Neural progenitor cell (in vitro differentiated cells): Measurements from ENCODE around the gene IBSP. TPM values are rescaled to one million over a fixed set of nuclear protein-coding genes. Genes with fewer than 3 reads are reported as not detected.

ENCODE experiments used
- DNase-seq: peaks from one replicate; pipeline ENCODE4 v3.0.0-alpha.2; 2016; ENCODE audit warnings: low spot score
- H2AFZ ChIP-seq: fragments of 200-600 bp; sonication (generic); replicated peaks from 2 replicates; pipeline ENCODE4 v1.6.1; 2016; ENCODE audit warnings: antibody characterized with exemption
- H3F3A ChIP-seq: fragments of 200-600 bp; sonication (generic); 2 replicates; pipeline ENCODE4 v1.6.1; 2016; ENCODE audit warnings: antibody characterized with exemption, low read depth
- H3K27ac ChIP-seq: fragments of 200-600 bp; sonication (generic); 2 replicates; pipeline ENCODE4 v1.5.1; 2016; ENCODE audit warnings: mild to moderate bottlenecking
- H3K27me3 ChIP-seq: fragments of 200-600 bp; sonication (generic); 2 replicates; pipeline ENCODE4 v1.6.1; 2016; ENCODE audit warnings: mild to moderate bottlenecking, moderate library complexity
- H3K36me3 ChIP-seq: fragments of 200-600 bp; sonication (generic); 2 replicates; pipeline ENCODE4 v1.5.1; 2016
- H3K4me1 ChIP-seq: fragments of 200-600 bp; sonication (generic); 2 replicates; pipeline ENCODE4 v1.6.1; 2016; ENCODE audit warnings: mixed run types
- H3K4me2 ChIP-seq: fragments of 200-600 bp; sonication (generic); 2 replicates; pipeline ENCODE4 v1.6.1; 2016
- H3K4me3 ChIP-seq: fragments of 200-600 bp; sonication (generic); 2 replicates; pipeline ENCODE4 v1.5.1; 2016
- H3K79me2 ChIP-seq: fragments of 200-600 bp; sonication (generic); 2 replicates; pipeline ENCODE4 v1.6.1; 2016; ENCODE audit warnings: low read depth
- H3K9ac ChIP-seq: fragments of 200-600 bp; sonication (generic); 2 replicates; pipeline ENCODE4 v1.6.1; 2016
- H3K9me3 ChIP-seq: fragments of 200-600 bp; sonication (generic); 2 replicates; pipeline ENCODE4 v1.5.1; 2016; ENCODE audit warnings: low read depth
- H4K20me1 ChIP-seq: fragments of 200-600 bp; sonication (generic); 2 replicates; pipeline ENCODE4 v1.6.1; 2016; ENCODE audit warnings: low read depth
- H3K27ac Mint-ChIP-seq: 3 replicates; pipeline ENCODE4 v1.8.0; 2021; ENCODE audit warnings: mixed read lengths
- H3K27me3 Mint-ChIP-seq: 2 replicates; pipeline ENCODE4 v1.8.0; 2022; ENCODE audit warnings: low read depth, mild to moderate bottlenecking, inconsistent platforms, moderate library complexity, mixed read lengths; ENCODE audit not compliant: insufficient read depth
- H3K36me3 Mint-ChIP-seq: 3 replicates; pipeline ENCODE4 v1.8.0; 2021; ENCODE audit warnings: mixed read lengths
- H3K4me1 Mint-ChIP-seq: 3 replicates; pipeline ENCODE4 v1.8.0; 2021; ENCODE audit warnings: mixed read lengths
- H3K4me3 Mint-ChIP-seq: 3 replicates; pipeline ENCODE4 v1.8.0; 2021; ENCODE audit warnings: mild to moderate bottlenecking, moderate library complexity, mixed read lengths
- H3K9me3 Mint-ChIP-seq: 3 replicates; pipeline ENCODE4 v1.8.0; 2020; ENCODE audit warnings: mixed read lengths
- EZH2 ChIP-seq: fragments of 200-600 bp; sonication (generic); IDR thresholded peaks from 2 replicates; pipeline ENCODE4 v1.6.1; 2017; ENCODE audit warnings: antibody characterized with exemption, mild to moderate bottlenecking, moderate library complexity
- EZH2phosphoT487 ChIP-seq: fragments of 200-600 bp; sonication (generic); IDR thresholded peaks from 2 replicates; pipeline ENCODE4 v1.6.1; 2017; ENCODE audit warnings: antibody characterized with exemption
- total RNA-seq: library from RNA; depleted of rRNA; stranded (reverse); fragments of >200 nt; gene quantifications from 2 replicates; pipeline ENCODE4 v1.2.3, GENCODE V29; 2015; ENCODE audit warnings: low replicate concordance
- TF ChIP-seq, protein P1 (sequence below): fragments of 200-600 bp; sonication (generic); IDR thresholded peaks from 2 replicates; pipeline ENCODE4 v1.5.1; 2017; ENCODE audit warnings: antibody characterized with exemption, mild to moderate bottlenecking

Gene IBSP
- total RNA-seq, 1 donor from 2014 or later = not detected

DNA sequence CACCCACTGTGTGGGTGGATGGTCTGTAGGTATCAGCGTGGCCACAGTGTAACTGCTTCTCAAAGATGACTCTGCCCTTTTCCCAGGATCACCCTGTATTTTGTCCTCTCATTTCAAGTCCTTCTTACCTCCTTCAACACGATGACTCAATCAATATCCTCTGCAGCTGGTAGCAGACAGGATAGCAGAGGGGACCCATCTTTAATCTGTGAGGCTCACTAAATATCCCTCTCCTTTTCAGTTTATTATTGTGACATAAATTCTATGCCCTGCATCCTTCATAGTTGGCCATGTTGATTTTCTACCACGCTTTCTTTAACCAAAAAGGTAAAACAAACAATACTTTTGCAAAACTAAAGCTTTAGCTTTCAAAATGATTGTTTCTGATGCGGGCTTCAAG lies 23.8 kb downstream of the IBSP start:
- Mint-ChIP-seq H3K36me3 (no peaks in the 10 kb centered on the region), H3K9me3 (peaks cover 6% of the 10 kb centered on the region), H3K4me3 (no peak overlapping the region), H3K27me3 (no peaks in the 10 kb centered on the region), H3K27ac (no peak overlapping the region), H3K4me1 (peaks cover 16% of the 10 kb centered on the region)
- Histone ChIP-seq H4K20me1 (no peaks in the 10 kb centered on the region), H3K79me2 (no peaks in the 10 kb centered on the region), H3K27ac (no peak overlapping the region), H3K27me3 (no peaks in the 10 kb centered on the region), H3K4me1 (peaks cover 9% of the 10 kb centered on the region), H3K9ac (no peak overlapping the region), H3K36me3 (no peaks in the 10 kb centered on the region), H3K9me3 (no peaks in the 10 kb centered on the region), H3K4me3 (no peak overlapping the region), H3F3A (no peaks in the 10 kb centered on the region), H2AFZ (no peak overlapping the region), H3K4me2 (no peak overlapping the region)
- DNase-seq = no peak
- TF ChIP-seq, protein P1, sequence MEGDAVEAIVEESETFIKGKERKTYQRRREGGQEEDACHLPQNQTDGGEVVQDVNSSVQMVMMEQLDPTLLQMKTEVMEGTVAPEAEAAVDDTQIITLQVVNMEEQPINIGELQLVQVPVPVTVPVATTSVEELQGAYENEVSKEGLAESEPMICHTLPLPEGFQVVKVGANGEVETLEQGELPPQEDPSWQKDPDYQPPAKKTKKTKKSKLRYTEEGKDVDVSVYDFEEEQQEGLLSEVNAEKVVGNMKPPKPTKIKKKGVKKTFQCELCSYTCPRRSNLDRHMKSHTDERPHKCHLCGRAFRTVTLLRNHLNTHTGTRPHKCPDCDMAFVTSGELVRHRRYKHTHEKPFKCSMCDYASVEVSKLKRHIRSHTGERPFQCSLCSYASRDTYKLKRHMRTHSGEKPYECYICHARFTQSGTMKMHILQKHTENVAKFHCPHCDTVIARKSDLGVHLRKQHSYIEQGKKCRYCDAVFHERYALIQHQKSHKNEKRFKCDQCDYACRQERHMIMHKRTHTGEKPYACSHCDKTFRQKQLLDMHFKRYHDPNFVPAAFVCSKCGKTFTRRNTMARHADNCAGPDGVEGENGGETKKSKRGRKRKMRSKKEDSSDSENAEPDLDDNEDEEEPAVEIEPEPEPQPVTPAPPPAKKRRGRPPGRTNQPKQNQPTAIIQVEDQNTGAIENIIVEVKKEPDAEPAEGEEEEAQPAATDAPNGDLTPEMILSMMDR = no peak
- TF ChIP-seq EZH2 = no peak
- TF ChIP-seq EZH2phosphoT487 = no peak

DNA sequence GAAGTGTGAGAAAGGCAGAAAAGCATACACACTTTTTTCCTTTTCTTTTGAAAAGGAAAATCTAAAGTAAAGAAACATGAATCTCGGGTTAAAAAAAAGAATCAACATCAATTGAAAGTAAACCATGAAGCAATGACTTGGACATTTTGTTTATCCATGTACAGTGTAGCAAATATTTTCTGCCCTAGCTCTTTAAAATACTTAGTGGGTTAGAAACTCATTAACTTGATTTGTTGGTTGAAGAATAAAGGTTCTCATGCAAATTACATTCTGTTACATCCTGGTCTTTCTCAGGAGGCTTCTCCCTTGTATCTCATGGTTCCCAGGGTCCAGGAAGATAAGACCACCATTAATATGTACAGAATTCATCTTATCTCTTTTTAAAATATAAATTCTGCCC lies 24.4 kb downstream of the IBSP start:
- H3K79me2 ChIP-seq = no peaks in the 10 kb centered on the region
- no peaks in the 10 kb centered on the region for H3K36me3 Mint-ChIP-seq
- H3F3A ChIP-seq = no peaks in the 10 kb centered on the region
- H3K4me1 ChIP-seq = peaks cover 9% of the 10 kb centered on the region
- no peak for TF ChIP-seq EZH2phosphoT487
- no peak for TF ChIP-seq EZH2
- TF ChIP-seq, protein P1 = no peak
- H2AFZ ChIP-seq = no peak overlapping the region
- no peaks in the 10 kb centered on the region for H3K27me3 Mint-ChIP-seq
- no peak overlapping the region for H3K9ac ChIP-seq
- H4K20me1 ChIP-seq = no peaks in the 10 kb centered on the region
- H3K4me3 ChIP-seq = no peak overlapping the region
- no peak overlapping the region for H3K4me3 Mint-ChIP-seq
- H3K27ac Mint-ChIP-seq = no peak overlapping the region
- H3K9me3 ChIP-seq = no peaks in the 10 kb centered on the region
- H3K4me2 ChIP-seq = no peak overlapping the region
- peaks cover 4% of the 10 kb centered on the region for H3K9me3 Mint-ChIP-seq
- DNase-seq = no peak
- H3K27me3 ChIP-seq = no peaks in the 10 kb centered on the region
- no peaks in the 10 kb centered on the region for H3K36me3 ChIP-seq
- peaks cover 16% of the 10 kb centered on the region for H3K4me1 Mint-ChIP-seq
- H3K27ac ChIP-seq = no peak overlapping the region

DNA sequence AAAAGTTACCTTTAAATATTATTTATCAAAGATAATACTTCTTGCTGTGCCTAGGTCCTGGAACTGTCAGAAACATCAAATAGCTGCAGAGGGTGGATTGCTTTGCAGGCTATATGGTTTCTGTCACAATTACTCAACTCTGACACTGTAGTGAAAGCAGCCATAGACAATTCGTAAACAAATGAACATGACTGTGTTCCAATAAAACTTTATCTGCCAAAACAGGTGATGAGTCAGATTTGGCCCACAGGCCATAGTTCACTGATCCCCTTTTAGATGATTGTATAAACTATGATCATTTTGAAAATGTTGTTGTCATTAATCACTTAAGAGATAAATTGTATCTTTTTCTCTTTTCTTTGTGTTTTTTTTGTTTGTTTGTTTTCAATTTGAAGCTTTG lies 25.0 kb downstream of the IBSP start:
- Histone ChIP-seq H3K4me2 (no peak overlapping the region), H3K36me3 (no peaks in the 10 kb centered on the region), H3K9ac (no peak overlapping the region), H3K27ac (no peak overlapping the region), H3K4me3 (no peak overlapping the region), H3K9me3 (no peaks in the 10 kb centered on the region), H3K4me1 (peaks cover 7% of the 10 kb centered on the region), H3K27me3 (no peaks in the 10 kb centered on the region), H3K79me2 (no peaks in the 10 kb centered on the region), H4K20me1 (no peaks in the 10 kb centered on the region), H2AFZ (no peak overlapping the region), H3F3A (no peaks in the 10 kb centered on the region)
- Mint-ChIP-seq H3K36me3 (no peaks in the 10 kb centered on the region), H3K4me3 (no peak overlapping the region), H3K9me3 (peaks cover 4% of the 10 kb centered on the region), H3K27me3 (no peaks in the 10 kb centered on the region), H3K4me1 (peaks cover 11% of the 10 kb centered on the region), H3K27ac (no peak overlapping the region)
- TF ChIP-seq EZH2 (no peak), EZH2phosphoT487 (no peak)
- TF ChIP-seq, protein P1 = no peak
- DNase-seq = no peak
